T-helper 1 cell treated with Interleukin-12 subunit alpha and Interleukin-12 subunit beta and Interleukin-4 antibody, amounts not matched to agents 30 μg/mL and 1 μg/mL, for 36 hours (primary cell): ENCODE data around the gene SH2D7.

ENCODE experiments used
- H3K27ac Mint-ChIP-seq: one replicate; pipeline ENCODE4 v1.8.0; 2021; ENCODE audit warnings: mild to moderate bottlenecking, mixed read lengths
- H3K27me3 Mint-ChIP-seq: one replicate; pipeline ENCODE4 v1.8.0; 2021; ENCODE audit warnings: low read depth, mixed read lengths
- H3K36me3 Mint-ChIP-seq: one replicate; pipeline ENCODE4 v1.8.0; 2021; ENCODE audit warnings: low read depth, mixed read lengths
- H3K4me1 Mint-ChIP-seq: one replicate; pipeline ENCODE4 v1.8.0; 2021; ENCODE audit warnings: low read depth, mixed read lengths
- H3K4me3 Mint-ChIP-seq: one replicate; pipeline ENCODE4 v1.8.0; 2021; ENCODE audit warnings: mild to moderate bottlenecking, moderate library complexity, mixed read lengths
- H3K9me3 Mint-ChIP-seq: one replicate; pipeline ENCODE4 v1.8.0; 2021; ENCODE audit warnings: mixed read lengths

Gene SH2D7

GRCh38 chr15:78082106-78082742 is 10.1 kb upstream of the SH2D7 start:
- Mint-ChIP-seq H3K27me3 (no peaks in the 10 kb centered on the region), H3K36me3 (no peaks in the 10 kb centered on the region), H3K4me3 (peak overlapping the region; percentile 4), H3K27ac (peak overlapping the region; percentile 52), H3K9me3 (no peaks in the 10 kb centered on the region), H3K4me1 (peaks cover 28% of the 10 kb centered on the region)

- peak overlapping the region; percentile 52 for H3K27ac Mint-ChIP-seq
- H3K4me1 Mint-ChIP-seq: peaks cover 28% of the 10 kb centered on the region
- no peaks in the 10 kb centered on the region for H3K27me3 Mint-ChIP-seq
- peak overlapping the region; percentile 4 for H3K4me3 Mint-ChIP-seq
- H3K9me3 Mint-ChIP-seq: no peaks in the 10 kb centered on the region
- H3K36me3 Mint-ChIP-seq: no peaks in the 10 kb centered on the region
Observed at GRCh38 chr15:78082743-78083110, 9.6 kb upstream of the SH2D7 start.

DNA sequence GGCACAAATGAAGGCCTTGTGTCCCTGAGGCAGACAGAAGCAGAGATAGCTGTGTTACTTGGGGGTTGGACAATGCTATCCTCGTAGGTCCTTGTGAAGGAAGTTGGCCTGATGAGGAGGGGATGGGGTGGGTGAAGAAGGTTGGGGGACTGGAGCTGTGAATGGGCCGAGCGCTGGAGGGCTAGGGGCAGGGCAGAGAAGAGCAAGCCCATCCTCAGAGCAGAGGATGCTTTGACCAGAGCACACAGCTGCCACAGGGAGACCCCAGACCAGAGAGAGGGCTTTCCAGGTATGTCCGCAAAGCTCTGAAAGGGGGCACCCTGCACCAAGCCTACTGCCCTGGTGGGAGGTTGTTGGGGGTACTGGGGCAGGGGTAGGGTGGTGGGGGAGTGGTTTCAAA is 9.2 kb upstream of the SH2D7 start:
- Mint-ChIP-seq H3K9me3 (no peaks in the 10 kb centered on the region), H3K4me1 (peaks cover 27% of the 10 kb centered on the region), H3K36me3 (no peaks in the 10 kb centered on the region), H3K27ac (peak overlapping the region; percentile 26), H3K27me3 (no peaks in the 10 kb centered on the region), H3K4me3 (no peak overlapping the region)

DNA sequence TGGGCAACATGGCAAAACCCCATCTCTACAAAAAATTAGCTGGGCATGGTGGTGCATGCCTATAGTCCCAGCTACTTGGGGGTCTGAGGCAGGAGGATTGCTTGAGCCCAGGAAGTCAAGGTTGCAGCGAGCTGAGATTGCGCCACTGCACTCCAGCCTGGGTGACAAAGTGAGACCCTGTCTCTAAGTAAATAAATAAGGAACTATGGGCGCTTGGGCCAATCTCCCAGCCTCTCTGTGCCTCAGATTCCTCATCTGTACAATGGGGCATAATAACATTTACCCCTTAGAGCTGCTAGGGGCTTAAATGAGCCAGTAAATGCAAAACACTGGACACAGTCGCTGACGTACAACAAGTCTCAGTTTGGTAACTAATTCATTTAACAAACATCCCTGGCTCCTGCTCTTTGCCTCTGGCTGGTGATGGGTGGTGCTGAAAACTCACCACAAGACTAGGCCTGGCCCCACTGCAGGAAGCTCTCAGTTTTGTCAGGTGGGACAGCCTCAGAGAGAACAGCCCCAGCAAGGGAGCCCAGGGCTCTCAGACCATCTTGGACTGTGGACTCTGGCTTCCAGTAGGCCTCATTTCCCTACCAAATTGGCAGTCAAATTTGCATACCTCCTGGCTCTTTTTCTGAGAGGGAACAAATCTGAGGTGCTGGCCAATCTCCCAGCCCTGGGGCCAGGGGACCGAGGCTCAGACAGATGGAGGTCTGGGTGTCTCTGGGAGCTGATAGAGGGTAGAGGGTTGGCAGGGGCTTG is 8.5 kb upstream of the SH2D7 start:
- Mint-ChIP-seq H3K4me3 (no peak overlapping the region), H3K4me1 (peaks cover 27% of the 10 kb centered on the region), H3K27me3 (no peaks in the 10 kb centered on the region), H3K36me3 (no peaks in the 10 kb centered on the region), H3K9me3 (no peaks in the 10 kb centered on the region), H3K27ac (peak overlapping the region; percentile 37)

DNA sequence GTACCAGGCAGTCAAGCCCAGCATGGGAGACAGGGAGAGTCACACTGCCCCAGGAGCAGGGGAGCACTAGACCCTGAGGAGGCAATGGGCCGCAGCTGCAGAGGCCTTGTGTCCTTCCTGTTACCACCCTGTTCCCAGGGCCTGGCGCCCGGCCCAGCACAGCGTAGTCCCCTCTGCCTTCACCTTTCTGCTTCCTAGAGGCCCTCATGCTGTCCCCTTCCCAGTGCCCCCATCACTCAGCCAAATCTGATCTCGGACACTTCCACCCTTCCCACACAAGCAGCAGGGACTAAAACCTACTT is 8.0 kb upstream of the SH2D7 start:
- no peak overlapping the region for H3K4me3 Mint-ChIP-seq
- H3K4me1 Mint-ChIP-seq: peaks cover 27% of the 10 kb centered on the region
- no peaks in the 10 kb centered on the region for H3K36me3 Mint-ChIP-seq
- no peaks in the 10 kb centered on the region for H3K9me3 Mint-ChIP-seq
- peak overlapping the region; percentile 37 for H3K27ac Mint-ChIP-seq
- H3K27me3 Mint-ChIP-seq: no peaks in the 10 kb centered on the region

DNA sequence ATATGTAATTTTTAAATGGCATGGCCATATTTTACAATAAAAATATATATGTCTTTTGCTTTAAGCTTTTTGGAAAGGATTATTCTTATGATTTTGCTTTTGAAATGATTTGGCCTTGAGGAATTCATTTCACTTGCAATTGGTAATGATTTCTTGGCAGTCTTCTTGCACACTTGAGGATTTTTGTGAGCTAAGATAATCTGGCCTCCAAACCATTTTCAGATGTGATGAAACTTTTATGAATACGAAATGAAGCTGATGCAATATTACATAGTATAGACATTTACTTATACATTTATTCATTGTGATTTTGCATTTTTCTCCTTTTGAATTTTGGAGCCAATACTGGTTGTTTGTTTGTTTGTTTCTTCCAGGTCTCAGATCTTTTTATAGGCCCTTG is 6.4 kb upstream of the SH2D7 start:
- no peaks in the 10 kb centered on the region for H3K9me3 Mint-ChIP-seq
- peaks cover 31% of the 10 kb centered on the region for H3K4me1 Mint-ChIP-seq
- H3K4me3 Mint-ChIP-seq: no peak overlapping the region
- no peak overlapping the region for H3K27ac Mint-ChIP-seq
- no peaks in the 10 kb centered on the region for H3K36me3 Mint-ChIP-seq
- no peaks in the 10 kb centered on the region for H3K27me3 Mint-ChIP-seq

DNA sequence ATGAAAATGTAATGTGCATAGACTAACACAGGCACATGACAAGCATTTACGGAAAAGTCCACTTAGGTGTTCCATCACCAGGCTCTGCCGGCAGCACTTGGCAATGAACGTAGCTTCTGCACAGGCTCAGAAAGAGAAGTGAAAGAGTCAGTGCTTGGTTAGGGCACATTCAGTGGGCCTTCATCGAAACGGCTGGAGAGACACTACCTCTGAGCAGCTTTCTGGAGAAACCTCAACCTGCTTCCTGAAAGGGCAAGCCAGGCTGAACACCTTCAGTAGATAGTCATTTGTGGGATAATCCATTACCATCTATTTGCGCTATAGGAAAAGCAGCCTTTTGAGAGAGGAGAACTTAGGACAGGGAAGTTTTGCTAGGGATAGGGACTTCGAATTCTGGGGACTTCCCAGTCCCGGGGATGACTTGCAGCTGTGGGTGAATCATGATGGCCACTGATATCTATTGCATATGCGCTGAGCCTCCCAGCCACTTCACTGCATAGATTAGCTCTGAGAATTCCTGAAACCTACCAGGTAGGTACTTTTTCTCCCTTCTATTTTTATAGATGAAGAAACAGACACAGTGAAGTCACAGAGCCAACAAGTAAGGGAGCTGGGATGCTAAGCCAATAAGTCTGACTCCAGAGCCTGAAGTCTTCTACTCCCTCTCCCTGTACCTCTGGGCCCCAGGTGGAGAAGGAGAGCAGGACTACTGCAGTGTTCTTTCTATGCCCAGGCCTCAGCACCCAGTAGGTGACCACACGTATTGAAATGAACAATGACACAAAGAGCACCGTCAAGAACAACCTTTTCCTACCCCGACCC is 4.2 kb upstream of the SH2D7 start:
- H3K9me3 Mint-ChIP-seq: no peaks in the 10 kb centered on the region
- no peaks in the 10 kb centered on the region for H3K27me3 Mint-ChIP-seq
- no peaks in the 10 kb centered on the region for H3K36me3 Mint-ChIP-seq
- H3K27ac Mint-ChIP-seq: peak overlapping the region; percentile 39
- no peak overlapping the region for H3K4me3 Mint-ChIP-seq
- H3K4me1 Mint-ChIP-seq: peaks cover 34% of the 10 kb centered on the region

DNA sequence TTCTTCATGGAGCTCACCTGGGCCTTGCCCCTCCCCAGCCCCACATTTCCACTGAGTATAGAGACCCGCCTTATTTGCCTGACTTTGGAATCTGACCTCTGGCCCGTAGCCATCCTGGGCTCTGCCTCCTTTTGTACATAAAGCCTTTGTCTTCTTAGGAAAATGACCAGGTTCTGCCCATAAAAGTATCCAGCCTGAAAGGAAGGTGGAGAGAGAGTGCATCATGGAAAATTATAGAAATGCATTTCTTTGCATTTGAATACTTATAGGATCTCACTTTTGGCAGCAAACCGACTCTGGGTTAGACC is 3.6 kb upstream of the SH2D7 start:
- Mint-ChIP-seq H3K4me1 (peaks cover 38% of the 10 kb centered on the region), H3K36me3 (no peaks in the 10 kb centered on the region), H3K27me3 (no peaks in the 10 kb centered on the region), H3K27ac (no peak overlapping the region), H3K4me3 (no peak overlapping the region), H3K9me3 (no peaks in the 10 kb centered on the region)

DNA sequence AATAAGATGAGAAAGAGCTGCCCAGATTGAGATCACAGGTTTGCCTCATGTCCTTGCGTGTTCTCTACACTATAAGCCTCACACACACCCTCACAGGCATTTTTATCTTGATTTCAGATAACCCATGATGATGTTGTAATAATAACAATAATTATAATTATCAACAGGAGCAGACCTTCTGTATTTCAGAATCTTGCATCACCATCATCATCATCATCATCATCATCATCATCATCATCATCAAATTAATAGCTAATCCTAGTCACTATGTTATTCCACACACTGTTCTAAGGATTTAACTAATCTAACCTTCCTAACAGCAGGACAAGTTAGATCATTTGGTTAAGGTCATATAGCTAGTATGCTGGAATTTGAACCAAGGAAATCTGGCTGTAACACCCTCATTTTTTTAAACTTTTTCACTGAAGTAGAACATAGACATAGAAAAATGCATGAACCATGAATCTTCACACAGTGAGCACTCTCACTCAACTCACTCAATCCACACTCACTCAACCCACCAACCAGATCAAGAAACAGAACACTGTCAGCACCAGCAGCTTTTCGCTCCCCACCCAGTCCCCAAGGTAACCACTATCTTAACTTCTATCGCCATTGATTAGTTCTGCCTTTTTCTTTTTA is 1.8 kb upstream of the SH2D7 start:
- no peak overlapping the region for H3K27ac Mint-ChIP-seq
- no peaks in the 10 kb centered on the region for H3K36me3 Mint-ChIP-seq
- H3K4me3 Mint-ChIP-seq: no peak overlapping the region
- H3K9me3 Mint-ChIP-seq: no peaks in the 10 kb centered on the region
- peaks cover 4% of the 10 kb centered on the region for H3K27me3 Mint-ChIP-seq
- peaks cover 37% of the 10 kb centered on the region for H3K4me1 Mint-ChIP-seq

- no peaks in the 10 kb centered on the region for H3K9me3 Mint-ChIP-seq
- H3K36me3 Mint-ChIP-seq: no peaks in the 10 kb centered on the region
- H3K27ac Mint-ChIP-seq: peak overlapping the region; percentile 34
- peaks cover 33% of the 10 kb centered on the region for H3K4me1 Mint-ChIP-seq
- H3K27me3 Mint-ChIP-seq: peaks cover 4% of the 10 kb centered on the region
- peak overlapping the region; percentile 5 for H3K4me3 Mint-ChIP-seq
Observed at GRCh38 chr15:78093242-78094020, 1.1 kb downstream of the SH2D7 start.

- no peak overlapping the region for H3K4me3 Mint-ChIP-seq
- peaks cover 31% of the 10 kb centered on the region for H3K4me1 Mint-ChIP-seq
- no peak overlapping the region for H3K27ac Mint-ChIP-seq
- peaks cover 4% of the 10 kb centered on the region for H3K27me3 Mint-ChIP-seq
- no peaks in the 10 kb centered on the region for H3K9me3 Mint-ChIP-seq
- H3K36me3 Mint-ChIP-seq: no peaks in the 10 kb centered on the region
Observed at GRCh38 chr15:78097667-78098066, 5.3 kb downstream of the SH2D7 start.

- Mint-ChIP-seq H3K27ac (no peak overlapping the region), H3K4me3 (no peak overlapping the region), H3K4me1 (peaks cover 32% of the 10 kb centered on the region), H3K9me3 (no peaks in the 10 kb centered on the region), H3K27me3 (peaks cover 4% of the 10 kb centered on the region), H3K36me3 (no peaks in the 10 kb centered on the region)
Observed at GRCh38 chr15:78098131-78098755, 5.9 kb downstream of the SH2D7 start.

DNA sequence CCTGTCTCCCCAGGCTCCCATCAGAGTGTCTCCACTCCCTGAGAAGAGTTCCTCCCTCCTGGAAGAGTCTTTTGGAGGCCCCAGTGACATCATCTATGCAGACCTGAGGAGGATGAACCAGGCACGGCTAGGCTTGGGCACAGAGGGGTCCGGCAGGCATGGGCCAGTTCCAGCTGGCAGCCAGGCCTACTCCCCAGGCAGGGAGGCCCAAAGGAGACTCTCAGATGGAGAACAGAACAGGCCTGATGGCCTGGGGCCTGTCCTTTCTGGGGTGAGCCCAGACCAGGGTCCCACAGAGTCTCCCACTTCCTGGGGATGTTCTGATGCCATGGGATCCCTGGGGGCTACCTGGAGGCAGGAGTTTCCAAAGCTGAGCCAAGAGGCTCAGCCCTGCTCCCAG is 8.5 kb downstream of the SH2D7 start:
- H3K36me3 Mint-ChIP-seq: no peaks in the 10 kb centered on the region
- H3K4me3 Mint-ChIP-seq: no peak overlapping the region
- H3K4me1 Mint-ChIP-seq: peaks cover 46% of the 10 kb centered on the region
- H3K9me3 Mint-ChIP-seq: no peaks in the 10 kb centered on the region
- no peak overlapping the region for H3K27ac Mint-ChIP-seq
- H3K27me3 Mint-ChIP-seq: no peaks in the 10 kb centered on the region
